Parathyroid adenoma (tissue), 2 donors: ENCODE measurements around the gene PRUNE2.
A peak's percentile ranks its signal among the peaks of the same experiment; 100 is the strongest.

Experiments used
- H2AFZ ChIP-seq: fragments of 300-600 bp; sonication (generic); one replicate; pipeline ENCODE4 v1.7.0; 2017; ENCODE audit warnings: antibody characterized with exemption, mild to moderate bottlenecking
- H3K27ac ChIP-seq: fragments of 300-600 bp; sonication (generic); one replicate; pipeline ENCODE4 v1.7.0; 2017
- H3K27me3 ChIP-seq: fragments of 300-600 bp; sonication (generic); one replicate; pipeline ENCODE4 v1.7.0; 2017; ENCODE audit warnings: low read length; ENCODE audit not compliant: control insufficient read depth, insufficient read depth
- H3K36me3 ChIP-seq: fragments of 300-600 bp; sonication (generic); one replicate; pipeline ENCODE4 v1.7.0; 2017; ENCODE audit warnings: low read length; ENCODE audit not compliant: control insufficient read depth, insufficient read depth
- H3K4me1 ChIP-seq: fragments of 300-600 bp; sonication (generic); one replicate; pipeline ENCODE4 v1.7.0; 2017; ENCODE audit warnings: control low read depth
- H3K4me2 ChIP-seq: fragments of 300-600 bp; sonication (generic); one replicate; pipeline ENCODE4 v1.7.0; 2017; ENCODE audit warnings: low read length
- H3K4me3 ChIP-seq: fragments of 300-600 bp; sonication (generic); one replicate; pipeline ENCODE4 v1.7.0; 2017; ENCODE audit warnings: low read depth, low read length
- H3K79me2 ChIP-seq: fragments of 300-600 bp; sonication (generic); one replicate; pipeline ENCODE4 v1.7.0; 2017; ENCODE audit warnings: control low read depth
- H3K9ac ChIP-seq: fragments of 300-600 bp; sonication (generic); one replicate; pipeline ENCODE4 v1.7.0; 2017; ENCODE audit warnings: mild to moderate bottlenecking
- H3K9me3 ChIP-seq: fragments of 300-600 bp; sonication (generic); one replicate; pipeline ENCODE4 v1.7.0; 2017; ENCODE audit warnings: low read length; ENCODE audit not compliant: control insufficient read depth
- TF ChIP-seq, protein P1 (sequence below): fragments of 300-600 bp; sonication (generic); IDR thresholded peaks from one replicate; pipeline ENCODE4 v1.7.0; 2017; ENCODE audit warnings: antibody characterized with exemption, mild to moderate bottlenecking
- donor health status: primary hyperparathyroidism.

The PRUNE2 gene

GRCh38 chr9:76571288-76571687, 334.6 kb downstream of the PRUNE2 start:
- TF ChIP-seq, protein P1, sequence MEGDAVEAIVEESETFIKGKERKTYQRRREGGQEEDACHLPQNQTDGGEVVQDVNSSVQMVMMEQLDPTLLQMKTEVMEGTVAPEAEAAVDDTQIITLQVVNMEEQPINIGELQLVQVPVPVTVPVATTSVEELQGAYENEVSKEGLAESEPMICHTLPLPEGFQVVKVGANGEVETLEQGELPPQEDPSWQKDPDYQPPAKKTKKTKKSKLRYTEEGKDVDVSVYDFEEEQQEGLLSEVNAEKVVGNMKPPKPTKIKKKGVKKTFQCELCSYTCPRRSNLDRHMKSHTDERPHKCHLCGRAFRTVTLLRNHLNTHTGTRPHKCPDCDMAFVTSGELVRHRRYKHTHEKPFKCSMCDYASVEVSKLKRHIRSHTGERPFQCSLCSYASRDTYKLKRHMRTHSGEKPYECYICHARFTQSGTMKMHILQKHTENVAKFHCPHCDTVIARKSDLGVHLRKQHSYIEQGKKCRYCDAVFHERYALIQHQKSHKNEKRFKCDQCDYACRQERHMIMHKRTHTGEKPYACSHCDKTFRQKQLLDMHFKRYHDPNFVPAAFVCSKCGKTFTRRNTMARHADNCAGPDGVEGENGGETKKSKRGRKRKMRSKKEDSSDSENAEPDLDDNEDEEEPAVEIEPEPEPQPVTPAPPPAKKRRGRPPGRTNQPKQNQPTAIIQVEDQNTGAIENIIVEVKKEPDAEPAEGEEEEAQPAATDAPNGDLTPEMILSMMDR: no peak
- Histone ChIP-seq H3K4me1 (no peaks in the 10 kb centered on the region), H3K27ac (peak overlapping the region; percentile 32), H3K27me3 (no peaks in the 10 kb centered on the region), H3K9me3 (no peaks in the 10 kb centered on the region), H3K4me3 (no peak overlapping the region), H3K79me2 (no peaks in the 10 kb centered on the region), H3K9ac (no peak overlapping the region), H3K4me2 (no peak overlapping the region), H3K36me3 (no peaks in the 10 kb centered on the region), H2AFZ (peak overlapping the region; percentile 68)

- no peak overlapping the region for H2AFZ ChIP-seq
- no peaks in the 10 kb centered on the region for H3K9me3 ChIP-seq
- no peaks in the 10 kb centered on the region for H3K27me3 ChIP-seq
- H3K4me2 ChIP-seq: no peak overlapping the region
- H3K4me3 ChIP-seq: no peak overlapping the region
- no peak overlapping the region for H3K27ac ChIP-seq
- no peak overlapping the region for H3K9ac ChIP-seq
- H3K79me2 ChIP-seq: no peaks in the 10 kb centered on the region
- H3K36me3 ChIP-seq: no peaks in the 10 kb centered on the region
- TF ChIP-seq, protein P1: no peak
- no peaks in the 10 kb centered on the region for H3K4me1 ChIP-seq
These were observed 335.1 kb downstream of the PRUNE2 start for GRCh38 chr9:76570826-76571225.

- Histone ChIP-seq H3K4me3 (no peak overlapping the region), H3K36me3 (no peaks in the 10 kb centered on the region), H3K9me3 (no peaks in the 10 kb centered on the region), H3K27ac (no peak overlapping the region), H3K27me3 (no peaks in the 10 kb centered on the region), H3K79me2 (no peaks in the 10 kb centered on the region), H2AFZ (no peak overlapping the region), H3K4me2 (no peak overlapping the region), H3K9ac (no peak overlapping the region), H3K4me1 (peaks cover 8% of the 10 kb centered on the region)
- TF ChIP-seq, protein P1: no peak
These were observed 338.8 kb downstream of the PRUNE2 start for GRCh38 chr9:76567086-76567485.

DNA sequence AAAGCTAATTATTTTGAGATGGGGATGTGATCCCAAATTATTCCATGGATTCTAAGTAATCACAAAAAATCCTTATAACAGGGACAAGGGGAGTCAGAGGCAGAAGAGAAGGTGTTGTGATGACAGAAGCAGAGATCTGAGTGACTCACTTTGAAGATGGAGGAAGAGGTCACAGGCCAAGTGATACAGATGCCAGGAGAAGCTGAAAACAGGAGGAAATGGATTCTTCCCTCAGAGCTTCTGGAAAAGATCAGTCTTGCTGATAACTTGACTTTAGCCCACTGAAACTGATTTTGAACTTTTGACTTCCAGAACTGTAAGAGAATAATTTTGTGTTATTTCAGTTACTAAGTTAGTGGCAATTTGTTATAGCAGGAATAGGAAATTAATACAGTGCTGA, 341.6 kb downstream of the PRUNE2 start:
- H3K4me3 ChIP-seq: no peak overlapping the region
- H3K9ac ChIP-seq: no peak overlapping the region
- peaks cover 10% of the 10 kb centered on the region for H3K4me1 ChIP-seq
- H3K27ac ChIP-seq: no peak overlapping the region
- no peaks in the 10 kb centered on the region for H3K36me3 ChIP-seq
- H3K79me2 ChIP-seq: no peaks in the 10 kb centered on the region
- TF ChIP-seq, protein P1: no peak
- no peaks in the 10 kb centered on the region for H3K27me3 ChIP-seq
- H3K4me2 ChIP-seq: no peak overlapping the region
- no peak overlapping the region for H2AFZ ChIP-seq
- H3K9me3 ChIP-seq: no peaks in the 10 kb centered on the region

DNA sequence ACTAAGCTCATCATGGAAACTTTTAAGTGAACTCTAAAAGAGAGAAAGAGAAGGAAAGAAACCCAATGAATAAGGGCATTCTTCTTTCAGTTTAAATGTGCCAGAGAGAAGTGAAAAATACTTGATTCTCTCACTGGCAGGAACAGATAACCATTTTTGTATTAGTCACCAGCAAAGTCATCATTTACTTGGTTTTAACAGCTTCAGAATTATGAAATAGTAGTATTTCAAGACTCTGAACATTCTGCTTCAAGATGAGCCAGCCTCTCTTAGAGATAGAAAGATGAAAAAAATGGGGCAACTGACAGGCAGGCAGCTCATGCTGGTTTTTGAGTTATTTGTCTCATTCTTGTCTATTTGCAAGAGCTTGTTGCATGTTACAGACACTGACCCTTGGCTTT, 343.4 kb downstream of the PRUNE2 start:
- TF ChIP-seq, protein P1: no peak
- no peak overlapping the region for H3K4me2 ChIP-seq
- peaks cover 10% of the 10 kb centered on the region for H3K4me1 ChIP-seq
- no peaks in the 10 kb centered on the region for H3K36me3 ChIP-seq
- no peaks in the 10 kb centered on the region for H3K79me2 ChIP-seq
- H3K9ac ChIP-seq: no peak overlapping the region
- no peak overlapping the region for H2AFZ ChIP-seq
- H3K27ac ChIP-seq: no peak overlapping the region
- no peaks in the 10 kb centered on the region for H3K9me3 ChIP-seq
- no peak overlapping the region for H3K4me3 ChIP-seq
- H3K27me3 ChIP-seq: no peaks in the 10 kb centered on the region
